Renal pelvis (tissue), 4 donors: ENCODE measurements around the gene CIDEC. TPM values are rescaled to one million over a fixed set of nuclear protein-coding genes. Genes with fewer than 3 reads are reported as not detected.
"Not testable (repeated sequence)": the region's sequence is repeated elsewhere in the genome, so short reads cannot be mapped to it uniquely, and the experiment has no call there.

Experiments
- DNase-seq: peaks from one replicate; pipeline ENCODE4 v3.0.0-alpha.2; 2013
- polyA plus RNA-seq, 3 donors: library from polyadenylated mRNA; unstranded; fragments of 120-200 nt; gene quantifications; one replicate each; pipeline ENCODE4 v1.2.1, GENCODE V29; 2013; ENCODE audit not compliant: insufficient read length in 3 of 3

CIDEC gene
- polyA plus RNA-seq, 3 donors: 0.19 TPM; not detected in 2

DNA sequence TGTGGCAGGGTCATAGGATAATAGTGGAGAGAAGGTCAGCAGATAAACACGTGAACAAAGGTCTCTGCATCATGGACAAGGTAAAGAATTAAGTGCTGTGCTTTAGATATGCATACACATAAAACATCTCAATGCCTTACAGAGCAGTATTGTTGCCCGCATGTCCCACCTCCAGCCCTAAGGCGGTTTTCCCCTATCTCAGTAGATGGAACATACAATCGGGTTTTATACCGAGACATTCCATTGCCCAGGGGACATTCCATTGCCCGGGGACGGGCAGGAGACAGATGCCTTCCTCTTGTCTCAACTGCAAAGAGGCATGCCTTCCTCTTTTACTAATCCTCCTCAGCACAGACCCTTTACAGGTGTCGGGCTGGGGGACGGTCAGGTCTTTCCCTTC, 32.2 kb downstream of the CIDEC start:
- not testable (repeated sequence) for DNase-seq

DNA sequence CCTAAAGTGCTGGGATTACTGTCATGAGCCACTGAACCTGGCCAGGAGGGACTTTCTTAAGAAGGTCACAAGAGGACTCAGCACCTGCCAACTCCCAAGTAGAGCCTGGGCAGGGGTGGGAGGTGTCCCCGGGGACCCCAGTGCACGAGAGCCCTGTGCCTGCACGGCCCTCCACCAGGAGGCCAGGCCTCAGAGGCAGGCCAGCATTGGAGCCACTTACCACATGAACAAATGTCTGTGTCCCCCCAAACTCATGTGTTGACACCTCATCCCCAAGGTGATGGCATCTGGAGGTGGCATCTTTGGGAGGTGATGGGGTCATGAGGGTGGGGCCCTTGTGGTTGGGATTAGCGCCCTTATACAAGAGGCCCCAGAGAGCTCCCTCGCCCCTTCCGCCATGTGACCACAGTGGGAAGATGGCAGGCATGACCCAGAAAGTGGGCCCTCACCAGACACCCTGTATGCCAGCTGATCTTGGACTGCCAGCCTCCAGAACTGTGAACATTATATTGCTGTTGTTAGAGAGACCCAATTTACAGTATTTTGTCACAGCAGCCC, 33.0 kb downstream of the CIDEC start:
- no peak for DNase-seq

DNA sequence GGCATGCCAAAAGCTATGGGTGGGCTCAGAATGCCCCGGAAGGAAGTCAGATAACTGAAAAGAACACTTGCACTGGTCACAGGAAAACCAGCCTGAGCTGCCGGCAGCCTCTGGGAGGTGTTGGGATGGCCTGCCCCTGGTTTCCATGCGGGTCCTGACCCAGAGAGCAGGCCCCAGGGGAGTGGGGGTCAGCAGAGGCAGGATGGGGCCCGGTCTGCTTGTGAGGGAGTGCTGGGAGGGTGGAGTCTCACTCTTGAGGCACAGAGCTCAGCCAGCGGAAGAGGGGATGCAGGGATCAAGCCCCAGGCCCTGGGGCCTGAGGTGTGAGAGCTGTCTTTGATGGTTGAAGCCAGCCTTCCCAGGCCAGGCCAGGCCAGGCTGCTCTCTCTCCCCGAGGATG, 33.8 kb downstream of the CIDEC start:
- DNase-seq: no peak

DNA sequence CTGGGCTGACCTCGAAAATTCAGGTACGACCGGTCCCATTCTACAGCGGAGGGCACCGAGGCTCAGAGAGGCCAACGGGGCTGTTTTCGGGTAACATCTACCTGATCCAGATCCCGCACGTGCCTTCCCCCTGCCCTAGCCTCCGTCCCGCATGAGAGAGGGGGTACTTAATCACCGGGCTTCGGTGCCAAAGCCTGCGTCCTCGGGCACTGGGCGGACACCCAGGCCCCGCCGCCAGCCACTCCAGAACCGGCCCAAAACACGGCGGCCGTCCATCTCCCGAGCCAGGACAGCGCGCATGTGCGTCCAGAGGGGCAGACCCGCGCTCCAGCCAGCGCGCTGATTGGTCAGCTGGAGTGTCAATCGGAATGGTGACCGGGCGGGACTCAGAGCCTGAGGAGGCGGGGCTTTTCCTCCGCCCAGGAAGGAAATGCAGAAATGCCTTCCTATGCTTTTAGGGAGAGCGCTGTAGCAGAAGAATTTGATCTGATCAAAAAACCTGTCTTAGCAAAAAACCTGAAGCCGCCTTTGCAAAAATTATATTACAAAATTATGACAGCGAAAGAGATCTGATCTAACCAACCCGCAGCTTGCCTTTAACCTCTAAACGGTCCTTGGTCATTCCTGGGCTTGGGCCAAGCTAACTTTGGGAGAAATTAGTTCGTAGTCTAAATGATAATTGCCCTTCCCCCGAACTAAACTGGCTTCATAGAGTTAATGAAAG, 36.2 kb downstream of the CIDEC start, which contains the start of gene RPUSD3:
Gene RPUSD3, minus strand, starts transcription at position 294 of the 724 bp plus-strand sequence. Its CDS starts 18 bp downstream, at position 276.
- peak; percentile 95 for DNase-seq

DNA sequence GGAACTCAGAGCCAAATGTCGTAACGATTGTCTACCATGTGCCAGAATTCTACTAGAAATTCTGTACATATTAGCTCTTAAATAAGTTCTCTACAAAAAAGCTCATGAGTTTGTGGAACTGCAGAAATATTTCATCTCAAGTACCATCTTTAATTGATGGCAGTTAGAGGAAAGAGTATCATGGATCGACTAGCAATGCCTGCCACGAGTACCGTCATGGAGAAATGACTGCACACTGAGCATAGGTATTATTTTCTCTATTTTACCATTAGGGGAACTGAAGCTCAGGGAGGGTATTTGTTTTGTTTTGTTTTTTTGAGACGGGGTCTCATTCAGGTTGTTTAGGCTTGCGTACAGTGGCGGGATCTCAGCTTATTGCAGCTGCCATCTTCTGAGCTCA, 39.0 kb downstream of the CIDEC start:
- DNase-seq: no peak

DNA sequence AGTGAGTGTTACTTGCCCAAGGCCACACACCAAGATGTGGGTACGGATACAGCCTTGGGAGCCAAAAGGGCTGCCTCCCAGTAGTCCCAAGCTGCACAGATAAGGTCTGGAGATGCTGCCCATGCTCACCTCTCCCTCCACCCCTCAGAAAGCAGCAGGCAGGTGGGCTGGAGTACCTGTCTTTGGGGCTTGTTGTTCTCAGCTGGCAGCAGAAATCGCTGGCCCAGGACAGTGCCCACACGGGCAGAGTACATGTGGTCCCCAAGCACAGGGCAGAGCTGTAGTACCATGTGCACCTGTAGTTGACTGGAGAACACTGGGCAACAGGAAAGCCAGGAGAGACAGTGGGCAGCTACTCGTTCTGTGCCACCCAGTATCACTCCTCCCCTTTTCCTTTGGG, 41.2 kb downstream of the CIDEC start:
- no peak for DNase-seq

DNA sequence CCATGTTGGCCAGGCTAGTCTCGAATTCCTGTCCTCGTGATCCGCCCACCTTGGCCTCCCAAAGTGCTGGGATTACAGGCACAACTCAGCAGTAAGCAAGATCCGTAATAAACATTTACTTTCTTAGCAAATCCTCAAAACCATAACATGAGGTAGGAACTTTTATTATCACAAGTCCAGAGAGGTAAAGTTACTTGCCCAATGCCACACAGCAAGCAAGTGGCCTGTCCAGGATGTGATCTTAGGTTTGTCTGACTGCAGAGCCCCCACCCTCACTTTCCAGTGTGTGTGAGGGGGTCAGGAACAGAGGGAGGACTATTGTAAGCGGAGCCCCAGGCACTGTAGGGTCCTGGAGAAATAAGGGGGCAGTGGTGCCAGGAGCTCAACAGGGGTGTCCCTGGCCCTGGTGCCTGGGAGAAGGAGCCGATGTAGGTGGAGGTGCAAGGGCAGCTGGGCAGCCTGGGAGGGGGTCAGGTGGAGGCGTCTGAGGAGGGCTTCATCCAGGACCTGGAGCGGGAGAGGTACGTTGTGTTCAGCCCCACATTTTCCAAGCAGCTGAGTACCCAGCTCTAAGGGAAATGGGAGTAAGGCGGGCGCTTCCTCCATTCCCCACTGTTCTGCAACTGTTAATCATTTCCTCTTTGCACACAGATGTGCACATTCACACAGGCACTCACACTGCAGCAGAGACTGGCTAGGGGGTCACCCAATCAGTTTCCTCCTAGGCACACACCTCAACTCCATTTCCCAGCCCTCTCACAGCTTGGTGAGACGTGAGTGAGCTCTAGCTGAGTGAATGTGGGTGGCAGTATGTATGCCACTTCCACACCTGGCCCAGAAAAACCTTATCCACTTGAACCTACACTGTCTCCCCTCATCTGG, 42.1 kb downstream of the CIDEC start:
- DNase-seq: no peak

DNA sequence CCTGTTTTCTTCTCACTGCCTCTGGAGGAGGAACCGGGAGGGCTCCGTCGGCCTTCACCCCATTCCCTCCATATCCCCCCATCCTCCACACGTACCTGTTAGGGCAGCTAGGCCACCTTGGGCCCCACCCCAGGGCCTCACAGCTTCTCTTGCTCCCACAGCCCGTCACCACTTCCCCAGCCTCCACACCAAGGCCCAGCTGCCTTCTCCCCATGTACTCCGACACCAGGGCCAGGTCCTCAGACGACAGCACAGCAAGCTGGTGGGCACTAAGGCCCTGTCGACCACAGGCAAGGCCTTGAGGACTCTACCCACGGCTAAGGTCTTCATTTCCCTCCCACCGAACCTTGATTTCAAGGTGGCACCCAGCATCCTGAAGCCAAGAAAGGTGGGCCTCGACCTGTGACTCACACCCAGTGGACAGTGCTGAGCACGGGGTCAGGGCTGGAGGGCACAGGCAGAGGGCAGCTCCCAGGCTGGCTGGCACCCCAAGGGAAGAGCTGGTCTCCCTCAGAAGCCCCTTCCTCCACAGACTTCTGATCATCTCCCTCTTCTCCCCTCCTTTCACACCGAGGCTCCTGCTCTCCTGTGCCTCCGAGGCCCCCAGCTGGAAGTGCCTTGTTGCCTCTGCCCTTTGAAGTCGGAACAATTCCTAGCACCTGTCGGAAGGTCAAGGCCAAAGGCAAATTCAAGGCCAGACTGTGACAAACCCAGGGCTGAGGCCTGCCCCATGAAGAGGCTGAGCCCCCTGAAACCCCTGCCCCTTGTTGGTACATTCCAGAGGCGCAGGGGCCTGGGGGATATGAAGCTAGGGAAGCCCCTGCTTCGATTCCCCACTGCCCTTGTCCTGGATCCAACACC, 45.3 kb downstream of the CIDEC start:
- no peak for DNase-seq

DNA sequence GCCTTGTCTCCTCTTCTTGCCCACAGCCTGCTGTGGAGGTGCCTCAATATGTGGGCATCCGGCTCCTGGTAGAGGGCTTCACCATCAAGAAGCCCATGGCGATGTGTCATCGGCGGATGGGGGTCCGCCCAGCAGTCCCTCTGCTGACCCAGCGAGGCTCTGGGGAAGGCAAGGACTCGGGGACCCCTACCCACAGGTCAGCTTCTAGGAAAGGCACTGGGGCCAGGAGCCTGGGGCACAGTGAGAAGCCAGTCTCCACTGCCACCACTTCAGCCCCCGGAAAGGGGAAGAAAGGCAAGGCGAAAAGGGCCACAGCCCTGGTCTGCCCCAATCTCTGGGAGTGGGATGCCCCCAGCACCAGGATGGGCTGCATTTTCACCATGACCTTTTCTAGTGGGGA, 47.0 kb downstream of the CIDEC start:
- DNase-seq: no peak

DNA sequence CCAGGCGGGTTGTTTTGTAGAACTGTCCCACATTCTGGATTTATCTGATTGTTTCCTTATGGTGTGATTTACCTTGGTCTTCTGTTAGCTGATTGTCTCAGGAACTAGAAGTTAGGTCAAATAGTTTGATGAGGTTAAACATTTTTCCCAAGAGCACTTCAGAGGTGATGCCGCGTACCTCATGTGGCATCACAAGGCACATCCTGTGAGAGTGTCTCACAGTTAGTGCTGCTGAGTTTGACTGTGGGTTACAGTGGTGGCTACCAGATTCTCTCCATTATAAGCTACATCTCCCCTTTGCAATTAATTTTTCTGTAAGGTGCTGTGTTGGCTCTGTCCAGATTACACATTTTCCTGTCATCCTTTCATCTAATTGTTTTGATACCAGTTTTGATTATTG, 48.8 kb downstream of the CIDEC start:
- no peak for DNase-seq

DNA sequence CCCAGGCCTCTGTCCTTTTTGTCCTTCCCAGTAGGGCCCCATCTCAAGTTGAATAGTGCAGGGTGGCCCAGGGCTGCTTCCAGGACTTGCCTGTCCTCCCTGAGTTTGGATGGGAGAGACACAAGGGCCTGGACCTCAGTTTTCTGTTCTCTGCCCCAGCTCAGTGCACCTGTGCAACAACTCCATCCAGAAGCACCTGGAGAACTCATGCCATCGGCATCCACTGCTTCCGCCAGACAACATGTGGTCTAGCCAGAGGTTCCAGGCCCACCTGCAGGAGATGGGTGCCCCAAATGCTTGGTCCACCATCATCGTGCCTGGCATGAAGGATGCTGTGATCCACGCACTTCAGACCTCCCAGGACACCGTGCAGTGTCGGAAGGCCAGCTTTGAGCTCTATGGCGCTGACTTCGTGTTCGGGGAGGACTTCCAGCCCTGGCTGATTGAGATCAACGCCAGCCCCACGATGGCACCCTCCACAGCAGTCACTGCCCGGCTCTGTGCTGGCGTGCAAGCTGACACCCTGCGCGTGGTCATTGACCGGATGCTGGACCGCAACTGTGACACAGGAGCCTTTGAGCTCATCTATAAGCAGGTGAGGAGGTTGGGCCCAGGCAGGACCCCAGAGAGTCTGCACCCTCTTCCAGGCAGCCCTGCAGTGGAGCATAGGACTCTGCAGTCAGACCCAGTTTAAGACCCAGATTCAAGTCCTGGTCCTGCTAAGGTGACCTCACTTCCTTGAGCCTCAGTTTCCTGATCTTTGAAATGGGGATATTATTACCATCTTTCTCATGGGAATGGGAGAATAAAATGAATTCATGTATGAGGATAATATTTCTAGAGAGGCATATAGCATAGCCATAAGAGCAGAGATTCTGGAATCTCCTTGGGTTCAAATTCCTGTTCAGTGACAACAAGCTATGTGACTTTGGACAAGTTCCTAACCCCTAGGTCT, 51.0 kb downstream of the CIDEC start:
- DNase-seq: no peak

DNA sequence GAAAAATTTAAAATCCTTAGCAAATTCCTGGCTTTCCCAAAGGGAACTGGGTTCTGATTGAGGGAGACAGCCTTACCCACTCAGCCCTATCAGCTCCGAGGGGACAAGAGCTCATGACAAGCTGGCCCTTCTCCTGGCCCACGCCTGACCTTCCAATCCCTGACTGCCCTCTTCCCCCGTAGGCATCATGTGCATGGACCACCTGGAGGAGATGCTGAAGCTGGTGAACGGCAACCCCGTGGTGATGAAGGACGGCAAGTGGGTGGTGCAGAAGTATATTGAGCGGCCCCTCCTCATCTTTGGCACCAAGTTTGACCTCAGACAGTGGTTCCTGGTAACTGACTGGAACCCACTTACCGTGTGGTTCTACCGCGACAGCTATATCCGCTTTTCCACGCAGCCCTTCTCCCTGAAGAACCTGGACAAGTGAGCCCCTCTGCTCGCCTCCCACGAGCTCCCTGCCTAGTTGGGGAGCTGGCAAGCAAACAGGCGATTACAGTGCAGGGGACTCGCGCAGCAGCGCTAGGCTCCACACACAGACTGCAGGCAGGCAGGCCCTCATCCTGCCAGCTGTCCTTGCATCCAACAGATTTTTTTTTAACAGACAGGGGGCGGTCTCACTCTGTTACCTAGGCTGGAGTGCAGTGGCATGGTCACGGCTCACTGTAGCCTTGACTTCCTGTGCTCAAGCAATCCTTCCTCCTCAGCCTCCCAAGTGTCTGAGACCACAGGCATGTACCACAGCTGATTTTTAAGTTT, 53.1 kb downstream of the CIDEC start:
- DNase-seq: no peak

DNA sequence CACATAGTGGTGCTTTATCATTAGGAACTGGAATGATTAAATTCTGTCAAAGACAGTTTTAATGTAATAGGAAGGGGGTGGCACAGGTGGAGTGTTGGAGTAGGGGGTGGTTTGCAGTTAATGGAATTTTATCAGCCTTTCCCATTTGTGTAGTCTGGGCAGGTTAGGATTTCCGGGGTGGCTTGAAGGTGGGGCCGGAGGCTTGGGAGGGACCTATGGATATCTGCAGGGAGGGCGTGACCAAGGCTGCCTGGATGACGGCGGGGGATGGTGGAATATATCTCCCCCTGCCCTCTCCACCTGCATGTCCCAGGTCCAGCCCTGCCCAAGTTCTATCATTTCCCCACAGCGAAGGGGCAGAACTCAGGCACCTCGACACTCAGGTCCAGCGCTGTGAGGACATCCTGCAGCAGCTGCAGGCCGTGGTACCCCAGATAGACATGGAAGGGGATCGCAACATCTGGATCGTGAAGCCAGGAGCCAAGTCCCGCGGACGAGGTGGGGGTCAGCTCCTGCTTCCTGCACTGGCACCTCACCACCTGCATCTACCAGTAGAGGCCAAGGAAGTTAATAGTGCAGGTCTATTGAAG, 54.5 kb downstream of the CIDEC start:
- no peak for DNase-seq

DNA sequence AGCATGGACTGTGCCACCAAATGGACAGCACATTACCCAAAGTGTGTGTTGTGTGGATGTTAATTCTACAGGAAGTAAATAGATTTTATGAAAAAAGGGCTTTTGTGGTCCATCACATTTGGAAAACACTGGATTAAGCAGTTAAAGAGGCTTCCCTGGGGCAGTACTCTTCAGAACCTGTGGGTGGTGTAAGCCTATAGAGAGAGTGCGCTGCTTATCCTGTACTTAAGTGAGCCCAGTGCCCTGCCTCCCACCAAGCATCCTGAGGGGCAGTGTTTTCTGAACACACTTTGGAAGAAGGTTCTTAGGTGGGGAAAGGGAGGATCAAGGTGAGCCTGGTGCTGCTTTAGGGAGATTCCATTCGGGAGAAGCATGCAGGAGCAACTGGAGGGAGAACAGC, 59.1 kb downstream of the CIDEC start:
- DNase-seq: no peak

DNA sequence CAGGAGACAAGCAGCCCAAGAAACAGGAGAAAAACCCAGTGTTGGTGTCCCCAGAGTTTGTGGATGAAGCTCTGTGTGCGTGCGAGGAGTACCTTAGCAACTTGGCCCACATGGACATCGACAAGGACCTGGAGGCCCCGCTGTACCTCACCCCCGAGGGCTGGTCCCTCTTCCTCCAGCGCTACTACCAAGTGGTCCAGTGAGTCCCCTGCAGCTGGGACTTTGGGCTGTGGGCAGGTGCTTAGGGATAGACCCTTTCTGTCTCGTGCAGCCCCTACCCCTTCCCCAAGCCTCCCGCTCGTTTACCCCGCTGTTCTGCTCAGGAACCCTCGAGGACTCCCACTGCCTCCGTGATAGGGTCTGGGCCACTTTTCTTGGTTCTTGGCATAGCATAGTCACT, 59.5 kb downstream of the CIDEC start:
- no peak for DNase-seq

DNA sequence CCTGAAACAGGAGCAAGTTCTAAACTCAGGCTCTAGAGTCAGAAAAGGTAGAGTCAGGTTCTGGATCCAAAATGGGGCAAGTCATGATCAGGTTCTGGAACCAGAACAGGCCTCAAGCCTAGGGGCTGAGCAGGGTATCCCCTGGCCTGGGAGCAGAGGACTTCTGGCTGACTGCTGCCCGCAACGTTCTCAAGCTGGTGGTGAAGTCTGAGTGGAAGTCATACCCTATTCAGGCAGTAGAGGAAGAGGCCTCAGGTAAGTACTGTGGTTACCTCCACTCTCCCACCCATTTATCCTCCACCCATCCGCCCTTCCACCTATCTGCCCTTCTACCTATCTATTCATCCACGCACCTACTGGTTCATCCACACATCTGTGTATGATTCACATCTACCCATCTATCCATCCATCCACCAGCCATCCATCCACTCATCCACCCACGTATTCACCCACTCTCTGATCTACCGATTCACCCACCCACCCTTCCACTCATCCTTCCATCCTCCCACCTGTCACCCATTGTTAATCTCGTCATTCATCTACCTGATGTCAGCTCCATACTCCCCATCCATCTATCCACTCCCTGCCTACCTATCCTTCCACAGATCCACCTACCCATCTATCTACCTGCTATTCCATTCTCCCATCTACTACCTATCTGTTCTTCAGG, 61.3 kb downstream of the CIDEC start:
- no peak for DNase-seq

DNA sequence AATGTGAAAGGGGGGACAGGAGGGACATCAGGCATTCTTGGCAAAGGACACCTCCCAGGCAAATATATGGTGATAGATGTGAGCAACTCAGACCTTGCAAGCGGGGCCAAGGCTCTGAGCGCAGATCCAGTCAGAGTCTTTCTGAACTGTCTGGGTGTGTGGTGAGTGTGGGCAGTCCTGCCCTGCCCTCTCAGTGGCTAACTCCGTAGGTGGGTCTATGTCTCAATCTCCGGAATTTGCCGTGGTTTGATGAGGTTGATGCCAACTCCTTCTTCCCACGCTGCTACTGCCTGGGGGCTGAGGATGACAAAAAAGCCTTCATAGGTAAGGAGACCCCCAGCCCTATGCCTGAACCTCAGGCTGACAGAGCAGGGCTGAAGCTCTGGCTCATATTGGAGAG, 62.6 kb downstream of the CIDEC start:
- no peak for DNase-seq
